Fibroblast of lung (primary cell): Measurements from ENCODE around the gene C12orf54. TPM values are rescaled to one million over a fixed set of nuclear protein-coding genes. Genes with fewer than 3 reads are reported as not detected.

Experiments used
- DNase-seq, 2 donors: peaks; one replicate each; pipeline versions ENCODE4 v3.0.0 to v3.0.0-alpha.2; 2010; ENCODE audit warnings: low read depth in 2 of 2
- H2AFZ ChIP-seq: 2 replicates; pipeline ENCODE4 v1.5.1; 2012; ENCODE audit warnings: low read length, control low read depth, inconsistent platforms
- H3K27ac ChIP-seq: 2 replicates; pipeline ENCODE4 v1.5.1; 2011; ENCODE audit warnings: low read length, control low read depth; ENCODE audit not compliant: insufficient read depth
- H3K27me3 ChIP-seq: 2 replicates; pipeline ENCODE4 v1.5.1; 2011; ENCODE audit warnings: mild to moderate bottlenecking, low read length; ENCODE audit not compliant: control insufficient read depth, insufficient read depth
- H3K36me3 ChIP-seq: 2 replicates; pipeline ENCODE4 v1.5.1; 2011; ENCODE audit warnings: low read length; ENCODE audit not compliant: control insufficient read depth, insufficient read depth
- H3K4me1 ChIP-seq: 2 replicates; pipeline ENCODE4 v1.5.1; 2011; ENCODE audit warnings: low read length; ENCODE audit not compliant: control insufficient read depth, insufficient read depth; ENCODE audit errors: extremely low read depth
- H3K4me2 ChIP-seq: 2 replicates; pipeline ENCODE4 v1.5.1; 2011; ENCODE audit warnings: low read length, control low read depth; ENCODE audit not compliant: insufficient read depth; ENCODE audit errors: extremely low read depth
- H3K4me3 ChIP-seq, 4 experiments: fragments of 200-600 bp in 1 of 4; sonication (generic) in 1 of 4; replicated peaks in 1 of 4; 2 replicates each; pipeline ENCODE4 v1.5.1; 2011 to 2016; ENCODE audit warnings: low read length in 4 of 4, low read depth in 3 of 4, mild to moderate bottlenecking in 3 of 4, control low read depth in 2 of 4, inconsistent platforms in 1 of 4, mixed read lengths in 1 of 4; ENCODE audit not compliant: insufficient read depth in 1 of 4; ENCODE audit errors: control extremely low read depth in 1 of 4
- H3K79me2 ChIP-seq: 2 replicates; pipeline ENCODE4 v1.5.1; 2012; ENCODE audit warnings: mild to moderate bottlenecking, low read length, inconsistent platforms; ENCODE audit not compliant: control insufficient read depth, insufficient read depth
- H3K9ac ChIP-seq: 2 replicates; pipeline ENCODE4 v1.5.1; 2011; ENCODE audit warnings: mild to moderate bottlenecking, low read length, control low read depth; ENCODE audit not compliant: insufficient read depth
- H3K9me3 ChIP-seq: 2 replicates; pipeline ENCODE4 v1.5.1; 2012; ENCODE audit warnings: low read depth, low read length; ENCODE audit not compliant: control insufficient read depth, insufficient read depth
- H4K20me1 ChIP-seq: 2 replicates; pipeline ENCODE4 v1.5.1; 2011; ENCODE audit warnings: low read length; ENCODE audit not compliant: control insufficient read depth, insufficient read depth; ENCODE audit errors: extremely low read depth
- CTCF ChIP-seq, 2 donors: IDR thresholded peaks in 1 of 2; conservative IDR thresholded peaks in 1 of 2; 1 replicate in 1 of 2; 2 replicates in 1 of 2; pipeline ENCODE4 v1.5.1; 2011 to 2012; ENCODE audit warnings: low read length in 2 of 2, control low read depth in 1 of 2, inconsistent platforms in 1 of 2, low read depth in 1 of 2, mild to moderate bottlenecking in 1 of 2
- EZH2 ChIP-seq: IDR thresholded peaks from 2 replicates; pipeline ENCODE4 v1.5.1; 2012; ENCODE audit warnings: low read length, control low read depth, mild to moderate bottlenecking; ENCODE audit errors: missing control alignments
- polyA plus RNA-seq, 2 donors: library from polyadenylated mRNA; depleted of rRNA in 1 of 2; stranded (reverse) in 1 of 2; unstranded in 1 of 2; fragments of >200 nt; gene quantifications; 2 replicates each; pipeline ENCODE4 v1.2.1, GENCODE V29; 2011 to 2012; ENCODE audit warnings: missing spikeins in 1 of 2
- total RNA-seq: library from RNA; depleted of rRNA; stranded (reverse); fragments of >200 nt; gene quantifications from 2 replicates; pipeline ENCODE4 v1.2.1, GENCODE V29; 2014

C12orf54 gene
- total and polyA plus RNA-seq, 2 donors (not counting 1 experiment from before 2014, with no cell fraction given) = not detected

GRCh38 chr12:48527891-48528670 is 45.8 kb downstream of the C12orf54 start:
- TF ChIP-seq EZH2 (no peak), CTCF (conservative IDR thresholded peaks at IDR 0.05 in 1 of 2, IDR thresholded peaks at IDR 0.05 in 1 of 2; ENCODE audit: low read depth in 1 of 2, low read length in 2 of 2) (no peak)
- no peak for DNase-seq

DNA sequence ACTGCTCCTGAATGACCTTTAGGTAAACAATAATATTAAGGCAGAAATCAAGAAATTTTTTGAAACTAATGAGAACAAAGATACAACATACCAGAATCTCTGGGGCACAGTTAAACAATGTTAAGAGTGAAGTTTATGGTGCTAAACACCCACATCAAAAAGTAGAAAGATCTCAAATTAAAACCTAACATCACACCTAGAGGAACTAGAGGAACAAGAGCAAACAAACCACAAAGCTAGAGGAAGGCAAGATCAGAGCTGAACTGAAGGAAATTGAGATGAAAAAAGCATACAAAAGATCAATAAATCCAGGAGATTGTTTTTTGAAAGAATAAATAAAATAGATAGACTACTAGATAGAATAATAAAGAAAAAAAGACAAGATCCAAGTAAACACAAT is 50.3 kb downstream of the C12orf54 start:
- Histone ChIP-seq H3K36me3 (no peaks in the 10 kb centered on the region), H3K4me1 (no peaks in the 10 kb centered on the region), H3K27me3 (no peaks in the 10 kb centered on the region), H3K9me3 (no peaks in the 10 kb centered on the region), H3K4me2 (no peak overlapping the region), H2AFZ (no peak overlapping the region), H3K4me3 (no peak overlapping the region), H3K27ac (no peak overlapping the region), H3K9ac (no peak overlapping the region), H4K20me1 (no peaks in the 10 kb centered on the region), H3K79me2 (no peaks in the 10 kb centered on the region)
- TF ChIP-seq EZH2 (no peak), CTCF (conservative IDR thresholded peaks at IDR 0.05 in 1 of 2, IDR thresholded peaks at IDR 0.05 in 1 of 2; ENCODE audit: low read depth in 1 of 2, low read length in 2 of 2) (no peak)
- no peak for DNase-seq

More at GRCh38 chr12:48527891-48528670, 45.8 kb downstream of the C12orf54 start:
- no peaks in the 10 kb centered on the region for H3K4me1 ChIP-seq
- H3K79me2 ChIP-seq = no peaks in the 10 kb centered on the region
- H3K9me3 ChIP-seq = no peaks in the 10 kb centered on the region
- no peak overlapping the region for H3K9ac ChIP-seq
- H4K20me1 ChIP-seq = no peaks in the 10 kb centered on the region
- no peaks in the 10 kb centered on the region for H3K36me3 ChIP-seq
- H3K27ac ChIP-seq = no peak overlapping the region
- H3K27me3 ChIP-seq = no peaks in the 10 kb centered on the region
- no peak overlapping the region for H3K4me2 ChIP-seq
- no peak overlapping the region for H2AFZ ChIP-seq
- H3K4me3 ChIP-seq = no peak overlapping the region

DNA sequence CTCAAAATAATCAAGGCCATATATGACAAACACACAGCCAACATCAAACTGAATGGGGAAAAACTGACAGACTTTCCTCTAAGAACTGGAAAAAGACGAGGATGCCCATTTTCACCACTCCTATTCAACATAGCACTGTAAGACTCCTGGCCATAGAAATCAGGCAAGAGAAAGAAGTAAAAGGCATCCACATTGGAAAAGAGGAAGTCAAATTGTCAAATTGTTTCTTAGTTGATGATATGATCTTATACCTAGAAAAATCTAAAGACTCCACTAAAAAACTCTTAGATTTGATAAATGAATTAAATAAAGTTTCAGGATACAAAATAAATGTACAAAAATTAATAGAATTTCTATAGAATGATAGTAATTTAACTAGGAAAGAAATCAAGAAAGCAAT is 54.3 kb downstream of the C12orf54 start:
- Histone ChIP-seq H3K4me3 (no peak overlapping the region), H3K4me1 (no peaks in the 10 kb centered on the region), H2AFZ (no peak overlapping the region), H3K9me3 (no peaks in the 10 kb centered on the region), H3K27ac (no peak overlapping the region), H3K27me3 (no peaks in the 10 kb centered on the region), H3K79me2 (no peaks in the 10 kb centered on the region), H4K20me1 (no peaks in the 10 kb centered on the region), H3K9ac (no peak overlapping the region), H3K36me3 (no peaks in the 10 kb centered on the region), H3K4me2 (no peak overlapping the region)
- DNase-seq = no peak
- no peak for TF ChIP-seq CTCF (conservative IDR thresholded peaks at IDR 0.05 in 1 of 2, IDR thresholded peaks at IDR 0.05 in 1 of 2; ENCODE audit: low read depth in 1 of 2, low read length in 2 of 2)
- TF ChIP-seq EZH2 = no peak
